Measurements from ENCODE around the gene SLC27A4.
A peak's percentile ranks its signal among the peaks of the same experiment; 100 is the strongest.

SLC27A4 gene

GRCh38 chr9:128370367-128370751, 30.0 kb downstream of the SLC27A4 start:
- no peak for DNase-seq

DNA sequence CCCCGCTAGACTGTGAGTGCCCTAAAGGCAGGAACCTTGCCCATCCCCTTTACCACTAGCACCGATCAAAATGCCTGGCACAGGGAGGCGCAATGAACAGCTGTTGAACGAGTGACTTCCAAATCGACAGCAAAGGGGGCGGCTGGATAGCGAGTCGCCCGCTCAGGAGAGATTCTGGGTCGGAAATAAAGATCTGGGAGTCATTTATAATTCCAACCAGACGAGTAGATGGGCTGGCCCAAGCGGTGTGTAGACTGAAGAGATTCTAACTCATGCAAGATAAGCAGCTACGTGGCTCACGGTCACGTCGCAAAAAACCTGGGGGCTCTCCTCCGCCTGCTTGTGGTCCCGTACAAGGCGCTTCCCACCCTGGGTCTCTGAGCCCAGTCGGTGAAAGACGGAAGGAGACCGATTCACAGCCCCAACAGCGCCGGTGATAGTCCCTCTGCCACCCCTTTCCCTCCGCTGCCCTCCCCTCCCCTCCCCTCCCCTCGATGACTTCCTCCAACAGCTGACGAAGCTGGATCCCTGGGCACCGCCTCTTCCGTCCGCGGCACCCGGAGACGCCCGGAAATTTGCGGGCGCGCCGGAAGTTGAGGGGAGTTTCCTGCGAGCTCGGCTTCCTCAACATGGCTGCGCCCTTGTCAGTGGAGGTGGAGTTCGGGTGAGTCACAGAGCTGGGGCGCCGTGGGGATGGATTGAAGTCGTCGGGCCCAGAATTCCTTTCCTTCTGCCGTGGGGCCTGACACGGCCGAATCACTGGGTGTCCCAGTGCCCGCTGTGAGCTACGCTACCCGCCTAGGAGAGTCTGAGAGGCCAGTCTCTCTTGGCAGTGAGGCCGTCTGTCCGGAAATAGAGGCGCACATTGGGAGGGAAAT, 30.7 kb downstream of the SLC27A4 start, which contains the start of gene URM1:
Gene URM1, plus strand, starts transcription at position 623 of the 878 bp plus-strand sequence. Its CDS starts 7 bp downstream, at position 630.
- peak; percentile 98 for DNase-seq

GRCh38 chr9:128371630-128372117, 31.3 kb downstream of the SLC27A4 start:
- no peak for DNase-seq

DNA sequence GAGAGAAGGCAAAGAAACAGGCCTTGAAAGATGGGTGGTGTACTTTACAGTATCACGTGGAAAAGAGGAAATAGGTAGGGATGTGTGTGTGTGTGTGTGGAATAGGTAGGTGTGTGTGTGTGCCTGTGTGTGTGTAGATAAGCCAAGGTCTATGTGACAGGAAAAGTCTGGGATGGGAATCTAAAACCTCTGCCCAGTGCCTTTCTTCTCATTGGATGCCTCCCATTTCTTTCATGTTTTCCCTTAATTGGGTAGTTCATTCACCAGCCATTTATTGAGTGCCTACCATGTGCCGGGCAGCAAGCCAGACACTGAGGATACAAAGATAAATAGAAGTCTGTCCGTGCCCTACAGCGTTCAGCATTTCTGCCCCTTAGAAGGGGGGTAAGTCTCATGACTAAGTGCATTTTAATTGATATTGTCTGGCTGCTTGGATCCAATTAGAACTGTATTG, 31.9 kb downstream of the SLC27A4 start:
- DNase-seq: no peak

- no peak for DNase-seq
Measured at GRCh38 chr9:128372784-128373183, 32.5 kb downstream of the SLC27A4 start.

GRCh38 chr9:128374221-128374675, 33.9 kb downstream of the SLC27A4 start:
- DNase-seq: no peak

GRCh38 chr9:128375865-128376264, 35.5 kb downstream of the SLC27A4 start:
- DNase-seq: no peak

GRCh38 chr9:128382261-128382660, 41.9 kb downstream of the SLC27A4 start:
- DNase-seq: no peak

DNA sequence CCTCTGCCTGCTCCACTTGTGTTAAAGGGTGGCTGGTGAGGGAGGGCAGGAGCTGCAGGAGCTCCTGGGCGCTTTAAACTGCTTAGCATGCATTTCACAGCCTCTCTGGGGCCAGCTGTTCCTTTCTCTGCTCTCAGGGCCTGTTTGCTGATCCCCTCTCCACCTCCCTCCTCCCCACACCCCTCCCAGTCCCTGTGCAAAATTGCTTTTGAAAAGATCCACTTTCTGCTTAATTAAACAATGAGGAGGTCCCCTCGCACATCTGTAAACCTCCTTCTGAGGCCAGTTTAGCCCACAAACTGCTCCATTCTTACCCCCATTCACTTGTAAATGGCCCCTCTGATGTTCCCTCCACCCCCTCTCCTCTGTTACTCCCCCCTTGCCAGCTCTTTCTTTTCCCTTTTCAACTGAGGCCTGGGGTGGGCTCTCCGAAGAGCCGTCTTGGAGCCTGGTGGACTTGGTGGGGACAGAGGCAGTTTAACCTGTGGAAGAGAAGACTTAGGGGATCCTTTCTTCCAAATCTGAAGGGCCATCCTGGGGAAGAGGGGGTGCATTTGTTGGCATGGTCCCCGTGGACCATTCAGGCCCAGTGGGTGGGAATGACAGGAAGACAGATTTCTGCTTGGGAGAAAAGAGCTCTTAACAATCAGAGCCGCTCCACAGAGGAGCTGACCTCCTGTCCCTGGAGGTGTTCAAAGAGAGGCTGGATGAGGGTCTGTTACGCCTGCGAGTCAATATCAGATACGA, 42.9 kb downstream of the SLC27A4 start:
- DNase-seq: no peak

DNA sequence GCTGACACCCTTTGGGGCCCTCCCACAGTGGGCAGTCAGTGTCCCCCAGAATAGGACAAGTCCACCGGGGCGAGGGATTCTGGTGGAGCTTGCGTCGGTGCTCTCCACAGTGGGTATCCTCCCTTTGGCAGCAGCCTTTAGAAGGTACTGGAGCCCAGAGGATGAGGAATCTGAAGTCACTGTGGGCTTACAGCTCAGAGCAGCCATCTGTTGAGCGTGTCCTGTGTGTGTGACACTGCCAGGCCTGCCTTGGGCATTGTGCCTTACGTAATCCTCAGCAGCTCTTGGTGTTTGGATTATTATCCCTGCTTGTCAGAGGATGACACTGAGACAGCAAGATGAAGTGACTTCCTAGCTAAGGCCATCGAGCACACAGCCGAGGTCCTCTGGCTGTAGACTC, 43.5 kb downstream of the SLC27A4 start:
- no peak for DNase-seq

DNA sequence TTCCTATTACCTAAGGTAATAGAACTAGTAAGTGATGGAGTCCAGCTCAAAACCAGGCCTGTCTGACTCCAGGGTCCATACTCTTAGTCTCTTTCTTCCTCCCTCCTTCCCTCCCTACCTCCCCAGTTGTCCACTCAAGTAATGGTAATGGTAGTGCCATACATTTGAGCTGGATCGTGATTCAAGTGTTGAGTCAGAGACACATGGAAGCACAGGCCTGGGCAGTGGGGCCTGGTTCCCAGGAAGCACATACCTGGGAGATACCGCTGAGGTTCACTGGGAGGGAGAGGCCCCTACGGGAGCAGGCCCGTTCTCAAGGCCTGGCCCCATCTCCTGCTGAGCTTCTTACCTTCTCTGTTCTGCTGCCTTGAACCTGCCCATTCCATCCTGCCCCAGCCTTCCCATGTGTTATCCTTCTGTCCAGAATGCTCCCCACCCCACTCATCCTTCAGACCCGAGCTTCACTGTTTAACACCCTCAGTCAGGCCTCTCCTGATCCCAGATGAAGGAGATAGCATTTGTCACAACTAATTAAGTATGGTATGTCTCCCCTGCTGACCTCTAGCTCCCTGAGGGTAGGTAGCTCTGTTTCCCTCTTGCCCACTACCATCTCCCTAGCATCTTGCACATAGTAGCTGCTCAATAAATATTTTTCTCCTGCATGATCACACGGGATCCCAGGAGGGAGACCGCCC, 44.6 kb downstream of the SLC27A4 start:
- no peak for DNase-seq

- no peak for DNase-seq
Measured at GRCh38 chr9:128385496-128386460, 45.5 kb downstream of the SLC27A4 start.

DNA sequence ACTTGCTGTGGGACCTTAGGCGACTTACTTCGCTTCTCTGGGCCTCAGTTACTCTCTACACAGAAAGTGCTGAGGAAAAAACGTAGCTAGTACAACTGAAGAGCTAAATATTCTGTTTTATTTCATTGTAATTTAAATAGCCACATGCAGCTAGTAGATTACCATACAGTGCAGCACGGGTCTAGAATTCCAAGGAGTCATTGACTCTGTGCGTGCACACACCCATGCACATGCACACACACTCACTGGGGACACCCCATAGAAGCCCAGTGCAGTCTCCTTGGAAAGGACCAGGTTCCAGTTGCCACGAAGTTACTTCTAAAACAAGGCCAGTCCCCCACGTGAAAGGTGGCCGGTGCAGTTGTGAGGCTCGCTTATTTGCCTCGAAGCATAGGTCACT, 47.8 kb downstream of the SLC27A4 start:
- no peak for DNase-seq

DNA sequence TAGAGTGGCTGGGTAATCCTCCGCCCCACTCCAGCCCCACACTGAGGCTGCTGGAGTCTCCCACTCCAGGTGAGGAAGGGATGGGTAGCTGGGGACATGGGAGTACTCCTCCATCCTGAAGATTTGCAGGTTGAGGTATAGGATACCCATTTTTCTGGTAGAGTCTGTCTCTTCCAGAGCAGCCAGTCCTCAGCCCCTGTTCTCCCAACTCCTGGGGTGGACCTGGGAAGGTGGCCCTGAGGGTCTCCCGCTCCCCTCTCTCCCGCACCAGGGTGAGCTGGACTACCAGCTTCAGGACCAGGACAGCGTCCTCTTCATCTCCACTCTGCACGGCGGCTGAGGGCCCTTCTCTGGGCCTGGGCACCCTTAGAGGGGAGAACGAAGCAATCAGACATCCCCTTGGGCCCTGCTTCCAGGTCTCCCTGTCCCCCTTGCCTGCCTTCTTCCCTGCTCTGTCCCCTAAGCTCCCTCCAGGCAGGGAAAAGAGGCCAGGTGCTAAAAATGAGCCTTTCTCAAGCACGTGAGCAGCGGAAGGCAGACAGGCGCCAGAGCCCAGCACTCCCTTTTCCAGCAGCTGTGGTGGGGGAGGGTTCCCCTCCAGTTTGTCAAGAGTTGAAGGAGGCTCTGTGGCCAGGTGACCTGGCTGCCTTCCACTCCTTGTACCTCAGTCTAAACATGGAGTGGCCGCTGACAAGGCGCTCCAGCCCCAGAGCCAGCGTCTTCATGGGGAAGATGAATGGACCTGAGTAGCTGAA, 49.2 kb downstream of the SLC27A4 start:
- no peak for DNase-seq

DNA sequence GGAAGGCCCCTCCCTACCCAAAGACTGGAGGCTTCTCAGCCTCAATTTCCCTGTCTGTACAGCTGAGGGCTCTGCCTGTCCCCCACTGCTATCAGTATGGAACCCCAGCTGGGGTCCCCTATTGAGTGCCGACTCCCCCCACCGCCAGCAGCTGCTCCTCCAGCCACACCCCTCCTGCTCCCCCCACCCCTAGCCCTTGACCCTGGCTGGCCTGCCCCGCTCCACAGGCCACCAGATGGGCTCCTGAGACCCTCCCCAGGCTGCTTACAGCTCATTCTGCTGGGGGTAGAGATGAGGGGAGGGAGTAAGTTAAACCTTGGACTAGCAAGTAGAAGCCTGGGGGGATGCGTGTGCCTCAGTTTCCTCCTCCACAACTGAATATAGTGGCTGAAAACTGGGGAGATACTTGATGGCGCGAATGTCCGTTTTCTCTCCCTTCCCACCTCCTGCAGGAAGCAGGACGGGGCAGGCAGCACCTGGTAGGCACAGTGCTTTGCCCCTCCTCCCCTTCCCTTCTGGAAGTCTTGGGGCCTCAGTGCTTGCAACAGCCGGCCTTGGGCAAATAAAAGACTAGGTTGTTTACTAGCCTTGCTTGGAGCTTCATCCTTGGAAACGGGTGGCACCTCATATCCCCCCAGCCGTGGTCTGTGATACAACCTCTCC, 50.0 kb downstream of the SLC27A4 start:
- DNase-seq: no peak

- no peak for DNase-seq
Measured at GRCh38 chr9:128390813-128391711, 50.7 kb downstream of the SLC27A4 start.

- DNase-seq: no peak
Measured at GRCh38 chr9:128391956-128392301, 51.6 kb downstream of the SLC27A4 start.

GRCh38 chr9:128392302-128393144, 52.2 kb downstream of the SLC27A4 start:
- DNase-seq: no peak
